C4-2B (cell line): ENCODE results near the gene DPEP2NB.

Experiments used
- ZFX ChIP-seq: fragments of 450-650 bp; IDR thresholded peaks from 2 replicates; pipeline ENCODE4 v1.6.1; 2017
- TF ChIP-seq, protein P1 (sequence below): fragments of 450-650 bp; conservative IDR thresholded peaks from 2 replicates; pipeline ENCODE4 v1.5.1; 2017; ENCODE audit warnings: mild to moderate bottlenecking

DNA sequence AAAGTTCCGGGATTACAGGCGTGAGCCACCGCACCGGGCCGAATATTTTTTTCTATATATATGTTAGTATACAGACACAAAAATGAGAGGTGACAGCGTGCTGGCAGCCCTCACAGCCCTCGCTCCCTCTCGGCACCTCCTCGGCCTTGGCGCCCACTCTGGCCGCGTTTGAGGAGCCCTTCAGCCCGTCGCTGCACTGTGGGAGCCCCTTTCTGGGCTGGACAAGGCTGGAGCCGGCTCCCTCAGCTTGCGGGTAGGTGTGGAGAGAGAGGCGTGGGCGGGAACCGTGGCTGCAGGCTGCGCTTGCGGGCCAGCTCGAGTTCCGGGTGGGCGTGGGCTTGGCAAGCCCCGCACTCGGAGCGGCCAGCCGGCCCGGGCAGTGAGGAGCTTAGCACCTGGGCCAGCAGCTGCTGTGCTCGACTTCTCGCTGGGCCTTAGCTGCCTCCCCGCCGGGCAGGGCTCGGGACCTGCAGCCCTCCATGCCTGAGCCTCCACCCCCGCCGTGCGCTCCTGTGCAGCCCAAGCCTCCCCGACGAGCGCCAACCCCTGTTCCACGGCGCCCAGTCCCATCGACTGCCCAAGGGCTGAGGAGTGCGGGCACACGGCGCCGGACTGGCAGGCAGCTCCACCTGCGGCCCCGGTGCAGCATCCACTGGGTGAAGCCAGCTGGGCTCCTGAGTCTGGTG is 33.6 kb downstream of the DPEP2NB start:
- TF ChIP-seq, protein P1, sequence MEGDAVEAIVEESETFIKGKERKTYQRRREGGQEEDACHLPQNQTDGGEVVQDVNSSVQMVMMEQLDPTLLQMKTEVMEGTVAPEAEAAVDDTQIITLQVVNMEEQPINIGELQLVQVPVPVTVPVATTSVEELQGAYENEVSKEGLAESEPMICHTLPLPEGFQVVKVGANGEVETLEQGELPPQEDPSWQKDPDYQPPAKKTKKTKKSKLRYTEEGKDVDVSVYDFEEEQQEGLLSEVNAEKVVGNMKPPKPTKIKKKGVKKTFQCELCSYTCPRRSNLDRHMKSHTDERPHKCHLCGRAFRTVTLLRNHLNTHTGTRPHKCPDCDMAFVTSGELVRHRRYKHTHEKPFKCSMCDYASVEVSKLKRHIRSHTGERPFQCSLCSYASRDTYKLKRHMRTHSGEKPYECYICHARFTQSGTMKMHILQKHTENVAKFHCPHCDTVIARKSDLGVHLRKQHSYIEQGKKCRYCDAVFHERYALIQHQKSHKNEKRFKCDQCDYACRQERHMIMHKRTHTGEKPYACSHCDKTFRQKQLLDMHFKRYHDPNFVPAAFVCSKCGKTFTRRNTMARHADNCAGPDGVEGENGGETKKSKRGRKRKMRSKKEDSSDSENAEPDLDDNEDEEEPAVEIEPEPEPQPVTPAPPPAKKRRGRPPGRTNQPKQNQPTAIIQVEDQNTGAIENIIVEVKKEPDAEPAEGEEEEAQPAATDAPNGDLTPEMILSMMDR: no peak
- TF ChIP-seq ZFX: no peak
